GM18867 (cell line): ENCODE results near the gene SLC9A5.

Source experiments
- ATAC-seq: cut with Tn5 transposase; IDR thresholded peaks from one replicate; pipeline ENCODE4 v1.9.1; 2021; ENCODE audit warnings: mild to moderate bottlenecking, moderate library complexity; ENCODE audit not compliant: unreplicated experiment

SLC9A5 gene, protein sequence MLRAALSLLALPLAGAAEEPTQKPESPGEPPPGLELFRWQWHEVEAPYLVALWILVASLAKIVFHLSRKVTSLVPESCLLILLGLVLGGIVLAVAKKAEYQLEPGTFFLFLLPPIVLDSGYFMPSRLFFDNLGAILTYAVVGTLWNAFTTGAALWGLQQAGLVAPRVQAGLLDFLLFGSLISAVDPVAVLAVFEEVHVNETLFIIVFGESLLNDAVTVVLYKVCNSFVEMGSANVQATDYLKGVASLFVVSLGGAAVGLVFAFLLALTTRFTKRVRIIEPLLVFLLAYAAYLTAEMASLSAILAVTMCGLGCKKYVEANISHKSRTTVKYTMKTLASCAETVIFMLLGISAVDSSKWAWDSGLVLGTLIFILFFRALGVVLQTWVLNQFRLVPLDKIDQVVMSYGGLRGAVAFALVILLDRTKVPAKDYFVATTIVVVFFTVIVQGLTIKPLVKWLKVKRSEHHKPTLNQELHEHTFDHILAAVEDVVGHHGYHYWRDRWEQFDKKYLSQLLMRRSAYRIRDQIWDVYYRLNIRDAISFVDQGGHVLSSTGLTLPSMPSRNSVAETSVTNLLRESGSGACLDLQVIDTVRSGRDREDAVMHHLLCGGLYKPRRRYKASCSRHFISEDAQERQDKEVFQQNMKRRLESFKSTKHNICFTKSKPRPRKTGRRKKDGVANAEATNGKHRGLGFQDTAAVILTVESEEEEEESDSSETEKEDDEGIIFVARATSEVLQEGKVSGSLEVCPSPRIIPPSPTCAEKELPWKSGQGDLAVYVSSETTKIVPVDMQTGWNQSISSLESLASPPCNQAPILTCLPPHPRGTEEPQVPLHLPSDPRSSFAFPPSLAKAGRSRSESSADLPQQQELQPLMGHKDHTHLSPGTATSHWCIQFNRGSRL

DNA sequence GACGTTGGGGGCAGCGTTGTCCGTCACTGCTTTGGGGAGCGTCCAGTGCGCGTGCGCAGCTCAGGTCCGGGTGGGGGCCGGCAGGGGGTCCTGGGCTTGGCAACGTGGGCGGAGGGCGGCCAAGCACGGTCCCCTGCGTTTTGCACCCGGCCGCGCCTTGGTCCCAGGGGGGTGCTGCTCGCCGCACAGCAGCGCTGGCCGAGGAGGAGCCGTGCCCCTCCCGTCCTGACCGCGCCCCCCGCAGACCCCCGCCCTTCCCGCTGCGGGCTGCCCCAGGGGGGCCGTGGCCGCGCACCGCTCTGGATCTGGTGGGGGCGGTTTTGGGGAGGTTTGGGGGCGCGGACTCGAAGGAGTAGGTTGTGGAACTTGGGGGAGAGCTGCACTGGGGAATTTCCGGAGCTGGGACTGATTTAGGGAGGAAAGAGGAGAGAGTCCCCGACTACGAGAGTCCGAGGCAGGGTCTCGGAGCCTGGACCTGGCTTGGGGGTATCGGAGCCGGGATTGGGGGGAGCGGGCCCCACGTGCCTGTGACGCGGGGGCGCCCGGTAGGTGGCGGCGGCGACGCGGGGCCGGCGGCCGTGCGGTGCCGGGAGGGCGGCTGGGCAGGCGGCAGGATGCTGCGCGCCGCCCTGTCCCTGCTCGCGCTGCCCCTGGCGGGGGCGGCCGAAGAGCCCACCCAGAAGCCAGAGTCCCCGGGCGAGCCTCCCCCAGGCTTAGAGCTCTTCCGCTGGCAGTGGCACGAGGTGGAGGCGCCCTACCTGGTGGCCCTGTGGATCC lies at the start of gene SLC9A5:
Gene SLC9A5, plus strand, starts transcription at position 579 of the 777 bp plus-strand sequence. Its CDS starts 36 bp downstream, at position 615.
- ATAC-seq: no peak

DNA sequence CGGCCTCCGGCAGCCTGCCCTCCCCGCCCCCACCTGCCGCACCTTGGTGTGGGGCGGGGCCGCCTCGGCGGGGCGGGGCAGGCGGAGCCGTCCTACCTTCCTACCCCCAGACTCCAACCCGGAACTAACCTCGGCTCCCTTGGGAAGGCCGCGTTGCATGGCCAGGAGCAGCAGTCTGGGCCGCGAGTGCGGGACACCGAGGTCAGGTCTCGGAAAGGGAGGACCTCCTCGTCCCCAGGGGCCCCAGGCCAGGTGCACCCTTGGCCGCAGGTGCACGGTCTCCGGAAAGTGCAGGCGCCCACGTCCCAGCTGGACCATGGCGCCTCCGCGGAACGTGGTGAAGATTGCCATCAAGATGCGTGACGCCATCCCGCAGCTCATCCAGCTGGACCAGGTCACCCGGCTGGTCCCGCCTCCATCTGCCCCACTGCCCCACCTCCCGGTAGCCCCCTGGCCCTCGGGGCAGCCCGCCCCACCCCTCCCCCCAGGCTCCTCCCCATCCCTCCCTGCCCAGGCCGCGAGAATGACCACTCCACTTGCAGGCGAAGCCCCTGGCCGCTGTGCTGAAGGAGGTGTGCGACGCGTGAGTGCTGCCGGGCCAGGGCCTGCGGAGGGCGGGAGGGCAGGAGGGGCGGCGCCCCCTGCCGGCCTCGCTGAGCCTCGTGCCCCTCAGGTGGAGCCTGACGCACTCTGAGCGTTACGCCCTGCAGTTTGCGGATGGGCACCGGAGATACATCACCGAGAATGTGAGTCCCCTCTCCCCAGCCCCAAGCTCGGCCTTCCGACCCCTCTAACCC lies 49.6 kb upstream of the SLC9A5 start, which contains the start of gene ELMO3:
Gene ELMO3, plus strand, starts transcription at position 121 of the 797 bp plus-strand sequence. Its CDS starts 196 bp downstream, at position 317.
- ATAC-seq: no peak

DNA sequence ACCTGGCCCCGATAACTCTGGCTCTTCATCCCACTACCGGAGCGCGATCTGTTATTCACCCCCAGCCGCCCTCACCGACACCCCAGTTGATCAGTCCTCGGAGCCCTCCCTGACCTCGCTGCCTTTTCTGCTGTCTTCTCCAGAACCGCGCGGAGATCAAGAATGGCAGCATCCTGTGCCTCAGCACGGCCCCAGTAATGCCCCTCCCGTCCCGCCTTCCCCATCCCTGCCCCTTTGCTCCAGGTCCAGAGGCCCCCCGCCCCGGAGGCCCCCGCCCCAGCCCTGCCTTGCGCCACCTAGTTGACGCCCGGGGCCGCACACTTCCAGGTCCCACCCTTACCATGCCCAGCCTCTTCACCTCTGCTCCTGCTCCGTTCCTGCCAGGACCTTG lies 49.0 kb upstream of the SLC9A5 start:
- no peak for ATAC-seq

DNA sequence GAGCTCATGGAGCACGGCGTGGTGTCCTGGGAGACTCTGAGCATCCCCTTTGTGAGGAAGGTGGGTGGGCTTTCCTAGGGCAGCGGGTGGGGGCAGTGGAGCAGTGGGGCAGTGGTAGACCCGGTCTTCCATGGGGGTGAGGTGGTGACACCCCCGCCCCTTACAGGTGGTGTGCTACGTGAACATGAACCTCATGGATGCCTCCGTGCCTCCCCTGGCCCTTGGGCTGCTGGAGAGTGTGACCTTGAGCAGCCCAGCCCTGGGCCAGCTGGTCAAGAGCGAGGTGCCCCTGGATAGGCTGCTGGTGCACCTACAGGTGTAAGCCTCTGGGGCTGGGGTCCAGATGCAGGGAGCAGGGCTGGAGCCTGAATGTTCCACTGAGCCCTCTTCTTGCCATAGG lies 48.3 kb upstream of the SLC9A5 start:
- ATAC-seq: no peak

DNA sequence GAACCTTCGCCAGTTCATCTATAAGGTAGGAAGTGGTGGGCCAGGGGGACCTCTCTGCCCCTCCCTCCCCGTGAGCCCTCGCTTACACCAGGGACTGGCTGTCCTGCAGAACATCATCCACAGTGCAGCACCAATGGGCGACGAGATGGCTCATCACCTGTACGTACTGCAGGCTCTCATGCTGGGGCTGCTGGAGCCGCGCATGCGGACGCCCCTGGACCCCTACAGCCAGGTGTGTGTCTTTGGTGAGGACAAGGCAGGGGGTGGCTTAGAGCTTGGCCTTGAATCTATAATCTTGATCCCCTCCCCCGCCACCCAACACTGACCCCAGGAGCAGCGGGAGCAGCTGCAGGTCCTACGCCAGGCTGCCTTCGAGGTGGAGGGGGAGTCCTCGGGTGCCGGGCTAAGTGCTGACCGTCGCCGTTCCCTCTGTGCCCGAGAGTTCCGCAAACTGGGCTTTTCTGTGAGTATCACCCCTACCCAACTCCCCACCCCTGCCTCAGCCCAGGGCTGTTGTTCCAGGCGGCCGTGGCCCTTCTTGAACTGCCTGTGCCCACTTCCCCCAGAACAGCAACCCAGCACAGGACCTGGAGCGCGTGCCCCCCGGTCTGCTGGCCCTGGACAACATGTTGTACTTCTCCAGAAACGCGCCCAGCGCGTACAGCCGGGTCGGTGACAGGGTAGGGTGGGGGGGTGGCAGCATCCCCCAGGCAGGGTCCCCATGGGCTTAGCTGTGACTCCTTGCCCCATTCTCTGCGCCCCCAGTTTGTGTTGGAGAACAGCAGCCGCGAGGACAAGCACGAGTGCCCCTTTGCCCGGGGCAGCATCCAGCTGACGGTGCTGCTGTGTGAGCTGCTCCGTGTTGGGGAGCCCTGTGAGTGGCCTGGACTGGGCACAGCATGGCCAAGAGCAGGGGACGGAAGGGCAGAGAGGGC lies 47.1 kb upstream of the SLC9A5 start:
- no peak for ATAC-seq

DNA sequence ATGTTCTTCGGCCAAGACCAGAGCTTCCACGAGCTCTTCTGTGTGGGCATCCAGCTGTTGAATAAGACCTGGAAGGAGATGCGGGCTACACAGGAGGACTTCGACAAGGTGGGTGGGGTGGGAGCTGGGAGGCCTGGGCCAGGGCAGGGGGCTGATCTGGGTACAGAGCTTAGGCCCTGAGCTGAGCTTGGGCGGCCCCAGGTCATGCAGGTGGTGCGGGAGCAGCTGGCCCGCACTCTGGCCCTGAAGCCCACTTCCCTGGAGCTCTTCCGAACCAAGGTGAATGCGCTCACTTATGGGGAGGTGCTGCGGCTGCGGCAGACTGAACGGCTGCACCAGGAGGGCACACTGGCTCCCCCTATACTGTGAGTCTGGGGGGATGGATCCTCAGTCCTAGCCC lies 46.4 kb upstream of the SLC9A5 start:
- ATAC-seq: no peak

DNA sequence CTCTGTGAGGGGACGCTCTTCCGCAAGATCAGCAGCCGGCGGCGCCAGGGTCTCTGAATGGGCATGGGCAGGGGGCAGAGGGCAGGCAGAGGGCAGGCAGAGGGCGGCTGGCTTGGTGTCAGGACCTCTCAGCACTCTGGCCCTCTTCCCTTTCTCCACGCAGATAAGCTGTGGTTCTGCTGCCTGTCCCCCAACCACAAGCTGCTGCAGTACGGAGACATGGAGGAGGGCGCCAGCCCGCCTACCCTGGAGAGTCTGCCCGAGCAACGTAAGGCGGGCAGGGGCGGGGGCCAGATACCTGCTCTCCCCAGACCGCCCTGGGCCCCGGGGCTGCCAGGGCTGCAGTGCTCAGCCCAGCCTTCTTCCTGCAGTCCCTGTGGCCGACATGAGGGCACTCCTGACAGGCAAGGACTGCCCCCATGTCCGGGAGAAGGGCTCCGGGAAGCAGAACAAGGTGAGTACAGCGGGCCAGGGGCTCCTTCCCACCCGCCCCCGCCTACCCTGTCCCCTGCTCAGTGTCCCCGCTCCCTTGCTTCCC lies 45.8 kb upstream of the SLC9A5 start:
- ATAC-seq: no peak

DNA sequence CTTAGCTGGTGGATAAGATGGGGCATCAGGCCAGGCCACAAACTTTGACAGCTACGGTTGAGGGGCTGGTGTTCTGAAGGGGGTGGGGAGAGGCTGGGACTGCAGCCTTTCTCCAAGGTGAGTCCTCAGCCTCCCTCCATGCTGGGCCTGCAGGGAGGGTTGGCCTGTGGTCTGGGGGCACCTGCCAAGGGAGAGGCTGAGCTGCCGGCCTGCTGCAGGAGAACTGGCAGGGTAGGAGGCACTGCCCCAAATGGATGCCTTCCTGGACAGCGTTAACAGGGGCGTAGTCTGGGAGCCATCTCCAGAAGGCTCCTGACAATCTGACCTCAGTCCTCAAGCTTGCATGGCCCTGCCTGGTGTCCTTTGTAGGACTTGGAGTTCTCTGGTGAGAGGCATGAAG lies 44.7 kb upstream of the SLC9A5 start:
- ATAC-seq: no peak

DNA sequence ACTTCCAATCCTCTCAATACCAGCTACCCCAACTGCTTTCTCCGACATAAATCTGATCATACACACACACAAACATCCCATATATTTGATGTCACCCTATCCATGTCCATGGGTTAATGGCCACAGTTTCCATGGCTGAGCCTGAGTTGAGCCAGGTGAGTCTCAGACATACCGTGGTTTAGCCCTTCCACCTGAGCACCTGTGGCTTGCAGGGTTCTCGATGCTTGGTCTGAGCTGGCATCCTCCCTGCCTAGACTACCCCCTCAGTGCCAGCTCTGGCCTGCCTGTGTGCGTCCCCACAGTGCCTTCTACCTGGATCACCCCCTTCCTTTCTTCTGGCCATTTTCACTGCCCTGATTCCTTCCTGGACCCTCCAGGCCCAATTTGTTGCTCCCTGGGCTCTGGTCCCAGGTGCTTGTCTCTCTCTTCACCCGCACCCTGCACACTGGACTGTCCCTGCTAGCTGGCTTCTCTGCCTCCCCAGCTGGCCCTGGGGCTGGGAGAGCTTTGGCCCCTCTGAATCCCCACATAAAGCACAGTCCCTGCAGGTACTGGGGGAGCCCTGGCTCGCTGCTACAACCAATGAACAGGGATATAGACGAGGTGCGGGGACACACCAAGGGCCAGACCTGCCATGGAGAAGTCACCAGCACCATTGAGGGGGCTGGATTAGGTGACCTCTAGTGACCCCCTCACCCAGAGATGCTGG lies 42.5 kb upstream of the SLC9A5 start:
- ATAC-seq: no peak

DNA sequence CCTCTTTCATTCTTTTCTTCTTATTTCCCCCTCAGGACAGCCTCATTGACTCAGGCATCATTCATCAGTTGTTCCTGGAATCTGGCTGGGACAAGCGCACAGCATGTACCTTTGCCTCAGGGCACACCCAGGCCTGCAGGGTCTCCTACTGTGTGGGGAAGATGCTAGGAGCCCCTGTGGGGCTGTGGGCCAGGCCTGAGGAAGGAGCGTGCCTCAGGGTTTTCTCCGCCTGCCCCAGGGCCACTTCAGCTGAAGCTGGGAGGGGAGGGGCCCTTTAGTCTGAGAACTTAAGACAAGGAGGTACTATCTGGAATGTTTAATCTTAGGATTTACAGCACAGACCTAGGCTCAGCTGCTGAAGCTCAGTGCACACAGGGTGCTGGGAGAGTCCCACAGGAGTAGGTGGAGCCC lies 41.9 kb upstream of the SLC9A5 start:
- ATAC-seq: no peak

DNA sequence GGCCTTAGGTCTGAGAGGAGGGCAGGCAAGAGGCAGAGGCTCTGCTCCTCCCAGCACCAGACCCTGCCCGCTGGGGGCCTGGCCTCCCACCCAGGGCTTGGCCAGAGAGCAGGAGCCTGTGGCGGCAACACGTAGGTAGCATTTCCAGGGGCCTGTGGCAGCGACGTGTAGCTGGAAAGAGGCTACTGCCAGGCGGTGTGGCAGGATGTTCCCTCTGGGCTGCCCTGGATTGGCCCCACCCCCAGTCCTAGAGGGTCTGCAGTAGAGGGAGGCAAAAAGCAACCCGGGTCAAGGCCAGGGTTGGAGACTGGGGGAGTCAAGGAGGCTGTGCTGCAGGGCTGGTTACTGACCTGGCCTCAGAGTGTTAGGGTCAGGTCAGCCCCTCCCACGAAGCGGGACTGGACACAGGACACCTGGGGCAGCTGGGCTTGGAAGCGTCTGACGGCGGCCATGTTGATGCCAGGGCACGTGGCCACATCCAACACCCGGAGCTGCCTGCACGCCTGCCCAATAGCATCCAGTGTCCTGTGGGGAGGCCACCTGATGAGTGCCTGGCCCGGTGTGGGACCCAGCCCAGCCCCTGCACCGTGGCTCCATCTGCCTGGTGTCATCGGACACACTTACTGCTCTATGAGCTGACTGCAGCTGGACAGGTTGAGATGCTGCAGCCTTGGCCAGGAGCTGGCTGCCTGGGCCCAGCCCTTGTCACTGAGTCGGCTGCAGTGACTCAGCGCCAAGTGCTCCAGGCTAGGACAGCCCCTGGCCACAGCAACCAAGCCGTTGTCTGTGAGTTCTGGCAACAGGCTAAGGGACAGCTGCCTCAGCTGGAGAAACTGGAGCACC lies 41.3 kb upstream of the SLC9A5 start:
- ATAC-seq: no peak

DNA sequence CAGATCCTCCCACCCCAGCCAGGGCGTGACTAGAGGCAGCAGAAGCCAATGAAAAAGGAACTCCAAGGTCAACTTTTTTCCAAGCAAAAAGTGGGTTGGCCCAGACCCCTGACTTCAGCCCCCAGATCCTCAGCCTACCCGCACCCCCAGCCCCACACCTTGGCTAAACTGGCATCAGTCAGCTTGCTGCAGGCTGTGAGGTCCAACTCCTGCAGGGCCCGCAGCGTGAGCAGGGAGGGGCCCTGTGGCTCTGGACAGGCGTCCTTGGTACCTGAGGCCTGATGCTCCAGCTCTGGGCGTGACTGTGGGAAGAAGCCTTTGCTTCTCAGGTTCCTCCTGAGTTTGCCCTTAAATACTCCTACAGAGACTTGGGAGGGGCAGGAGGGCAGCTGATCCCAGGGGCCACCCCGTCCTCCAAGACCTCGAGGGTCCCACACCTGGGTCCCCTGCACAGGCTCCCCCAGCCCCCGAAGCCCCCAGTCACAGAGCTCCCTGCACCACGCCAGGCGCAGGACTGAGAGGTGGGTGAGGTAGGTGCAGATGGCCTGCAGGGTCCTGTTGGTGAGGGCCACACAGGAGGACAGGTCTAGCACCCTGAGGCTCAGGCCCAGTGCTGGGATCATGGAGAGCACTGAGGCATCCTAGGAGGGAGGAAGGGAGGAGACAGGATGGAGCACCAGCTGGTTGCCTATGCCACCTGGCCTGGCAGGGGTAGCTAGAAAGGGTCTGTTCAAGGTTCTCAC lies 40.5 kb upstream of the SLC9A5 start:
- ATAC-seq: no peak

DNA sequence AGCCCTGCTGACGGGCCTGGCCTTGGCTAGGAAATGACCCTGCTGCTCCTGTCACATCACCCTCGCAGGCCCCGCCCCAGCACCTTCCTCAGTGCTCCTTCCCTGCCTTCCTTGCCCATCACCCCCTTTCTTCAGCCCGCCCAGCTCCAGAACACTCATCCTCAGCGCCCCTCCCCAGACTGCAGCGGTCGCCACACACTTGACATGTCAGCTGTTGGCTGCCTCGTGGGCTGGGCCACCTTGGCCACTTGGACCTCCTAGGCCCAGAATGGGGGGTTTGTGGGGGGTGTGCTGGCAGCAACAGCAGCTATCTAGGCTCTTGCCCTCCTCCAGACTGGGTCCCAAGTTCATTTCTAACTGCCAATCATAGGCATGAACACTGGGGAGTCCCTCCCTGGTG lies 39.2 kb upstream of the SLC9A5 start:
- no peak for ATAC-seq

DNA sequence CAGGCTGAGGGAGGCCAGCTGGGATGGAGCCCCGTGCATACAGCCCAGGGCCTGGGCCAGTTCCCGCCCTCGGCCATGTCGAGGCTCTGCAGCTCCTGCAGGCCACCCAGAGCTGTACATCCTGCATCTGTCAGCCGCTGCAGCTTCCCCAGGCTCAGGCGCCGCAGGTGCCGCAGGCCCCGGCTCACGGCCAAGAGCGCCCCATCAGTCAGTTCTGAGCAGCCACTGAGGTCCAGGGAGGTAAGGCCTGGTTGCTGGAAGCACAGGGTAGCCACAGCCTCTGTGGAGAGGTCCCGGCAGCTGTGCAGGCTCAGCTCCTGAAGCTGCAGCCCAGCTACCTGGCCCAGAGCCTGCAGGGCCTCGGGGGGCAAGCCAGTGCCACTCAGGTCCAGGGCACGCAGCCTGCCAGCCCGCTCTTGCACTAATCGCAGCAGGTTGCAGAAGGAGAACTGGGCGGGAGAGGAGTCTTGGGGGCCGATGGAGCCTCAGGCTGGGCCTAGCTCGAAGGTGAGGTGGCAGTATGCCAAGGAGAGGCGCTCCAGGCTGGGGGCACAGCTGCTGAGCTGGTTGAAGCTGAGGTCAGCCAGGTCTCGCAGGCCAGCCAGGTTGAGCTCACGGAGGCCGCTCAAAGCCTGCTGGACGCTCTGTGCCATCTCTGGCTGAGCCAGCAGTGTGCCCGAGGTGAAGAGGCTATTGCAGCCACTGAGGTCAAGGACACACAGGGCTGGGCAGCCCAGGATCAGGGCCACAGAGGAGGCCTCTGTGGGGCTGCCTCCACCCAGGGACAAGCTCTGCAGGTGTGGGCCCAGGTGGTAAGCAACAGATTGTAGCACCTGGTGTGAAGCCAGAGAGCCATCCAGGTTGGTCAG lies 38.5 kb upstream of the SLC9A5 start:
- ATAC-seq: no peak

DNA sequence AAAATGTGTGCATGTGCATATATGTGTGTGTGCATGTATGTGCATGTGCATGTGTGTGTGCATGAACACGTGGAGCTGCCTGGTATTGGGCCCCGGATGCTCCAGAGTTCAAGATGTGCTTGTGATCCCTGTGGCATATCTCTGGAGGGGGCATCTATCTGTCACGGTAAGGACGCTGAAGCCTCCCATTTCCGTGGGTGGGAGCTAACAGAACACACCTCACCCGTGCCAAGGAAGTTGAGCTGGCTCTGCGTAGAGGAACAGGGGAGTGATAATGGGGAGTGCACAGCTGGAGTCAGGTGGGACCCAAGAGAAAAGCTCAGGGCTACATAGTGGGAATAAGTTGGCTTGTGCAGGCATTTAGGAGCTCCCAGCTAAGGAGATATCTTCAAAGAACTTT lies 37.1 kb upstream of the SLC9A5 start:
- ATAC-seq: no peak

DNA sequence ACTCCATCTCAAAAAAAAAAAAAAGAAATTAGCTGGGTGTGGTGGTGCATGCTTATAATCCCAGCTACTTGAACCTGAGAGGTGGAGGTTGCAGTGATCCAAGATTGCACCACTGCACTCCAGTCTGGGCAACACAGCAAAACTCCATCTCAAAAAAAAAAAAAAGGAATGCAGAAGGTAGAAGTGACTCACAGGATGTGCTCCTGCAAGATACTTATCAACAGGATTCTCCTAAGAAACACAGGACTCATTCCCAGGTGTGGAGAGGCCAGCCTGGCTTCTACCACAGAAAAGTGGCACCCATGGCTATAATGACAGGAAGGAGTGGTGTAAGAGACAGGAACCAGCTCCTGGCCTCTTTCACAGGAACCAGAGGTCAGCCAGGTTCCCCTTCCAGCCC lies 36.0 kb upstream of the SLC9A5 start:
- no peak for ATAC-seq
